PFSK-1 (cell line): Measurements from ENCODE around the gene PLEKHD1. TPM values are rescaled to one million over a fixed set of nuclear protein-coding genes. Genes with fewer than 3 reads are reported as not detected.

ENCODE experiments used
- FOXP2 ChIP-seq: optimal IDR thresholded peaks from 2 replicates; pipeline ENCODE3; 2011; ENCODE audit warnings: borderline replicate concordance, control low read depth, inconsistent platforms; ENCODE audit not compliant: insufficient read depth; ENCODE audit errors: extremely low read length, extremely low read depth
- POLR2AphosphoS5 ChIP-seq: IDR thresholded peaks from 2 replicates; pipeline ENCODE4 v1.6.1; 2012; ENCODE audit warnings: low read depth, mild to moderate bottlenecking, control low read depth, low read length, moderate library complexity
- SIN3A ChIP-seq: IDR thresholded peaks from 2 replicates; pipeline ENCODE4 v1.6.1; 2012; ENCODE audit warnings: mild to moderate bottlenecking, low read length, moderate library complexity, borderline replicate concordance; ENCODE audit not compliant: insufficient read depth
- TAF1 ChIP-seq: IDR thresholded peaks from 2 replicates; pipeline ENCODE4 v1.6.1; 2012; ENCODE audit warnings: low read length, control low read depth, borderline replicate concordance; ENCODE audit not compliant: insufficient read depth
- polyA plus RNA-seq: library from polyadenylated mRNA; unstranded; fragments of >200 nt; gene quantifications from one replicate; pipeline ENCODE4 v1.2.1, GENCODE V29; 2012; ENCODE audit warnings: low read depth, missing spikeins; ENCODE audit not compliant: insufficient read length
- TF ChIP-seq, protein P1 (sequence below), 2 experiments: IDR thresholded peaks; 2 replicates each; pipeline versions ENCODE4 v1.6.1 to v1.8.0; 2011 to 2012; ENCODE audit warnings: low read depth in 2 of 2, low read length in 2 of 2, control low read depth in 1 of 2, inconsistent platforms in 1 of 2, mild to moderate bottlenecking in 1 of 2, moderate library complexity in 1 of 2; ENCODE audit not compliant: insufficient read depth in 1 of 2

Gene PLEKHD1
- not detected for polyA plus RNA-seq

- TF ChIP-seq POLR2AphosphoS5, result no peak
These were observed at the start of gene PLEKHD1 for GRCh38 chr14:69484444-69485314. PLEKHD1 (plus strand) TSS chr14:69484728; CDS start chr14:69484966, 238 bp downstream.

DNA sequence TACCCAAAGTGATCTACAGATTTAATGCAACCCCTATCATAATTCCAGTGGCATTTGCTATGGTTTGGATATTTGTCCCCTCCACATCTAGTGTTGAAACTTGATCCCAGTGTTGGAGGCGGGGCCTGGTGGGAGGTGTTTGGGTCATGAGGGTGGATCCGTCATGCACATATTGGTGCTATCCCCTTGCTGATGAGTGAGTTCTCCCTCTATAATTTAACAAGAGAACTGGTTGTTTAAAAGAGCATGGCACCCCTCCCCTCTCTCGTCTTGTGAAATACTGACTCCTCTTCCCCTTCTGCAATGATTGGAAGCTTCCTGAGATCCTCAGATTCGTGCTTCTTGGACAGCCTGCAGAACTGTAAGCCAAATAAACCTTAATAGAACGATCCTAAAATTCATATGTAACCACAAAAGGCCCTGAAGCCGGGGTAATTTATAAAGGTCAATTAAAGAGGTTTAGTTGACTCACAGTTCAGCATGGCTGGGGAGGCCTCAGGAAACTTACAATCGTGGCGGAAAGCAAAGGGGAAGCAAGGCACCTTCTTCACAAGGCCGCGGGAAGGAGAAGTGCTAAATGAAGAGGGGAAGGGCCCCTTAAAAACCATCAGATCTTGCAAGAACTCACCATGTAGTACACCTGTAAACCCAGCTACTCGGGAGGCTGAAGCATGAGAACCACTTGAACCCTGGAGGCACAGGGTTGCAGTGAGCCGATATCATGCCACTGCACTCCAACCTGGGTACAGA lies 44.8 kb upstream of the PLEKHD1 start:
- TF ChIP-seq FOXP2, result no peak
- TF ChIP-seq POLR2AphosphoS5, result no peak
- TF ChIP-seq SIN3A, result no peak
- TF ChIP-seq, protein P1, sequence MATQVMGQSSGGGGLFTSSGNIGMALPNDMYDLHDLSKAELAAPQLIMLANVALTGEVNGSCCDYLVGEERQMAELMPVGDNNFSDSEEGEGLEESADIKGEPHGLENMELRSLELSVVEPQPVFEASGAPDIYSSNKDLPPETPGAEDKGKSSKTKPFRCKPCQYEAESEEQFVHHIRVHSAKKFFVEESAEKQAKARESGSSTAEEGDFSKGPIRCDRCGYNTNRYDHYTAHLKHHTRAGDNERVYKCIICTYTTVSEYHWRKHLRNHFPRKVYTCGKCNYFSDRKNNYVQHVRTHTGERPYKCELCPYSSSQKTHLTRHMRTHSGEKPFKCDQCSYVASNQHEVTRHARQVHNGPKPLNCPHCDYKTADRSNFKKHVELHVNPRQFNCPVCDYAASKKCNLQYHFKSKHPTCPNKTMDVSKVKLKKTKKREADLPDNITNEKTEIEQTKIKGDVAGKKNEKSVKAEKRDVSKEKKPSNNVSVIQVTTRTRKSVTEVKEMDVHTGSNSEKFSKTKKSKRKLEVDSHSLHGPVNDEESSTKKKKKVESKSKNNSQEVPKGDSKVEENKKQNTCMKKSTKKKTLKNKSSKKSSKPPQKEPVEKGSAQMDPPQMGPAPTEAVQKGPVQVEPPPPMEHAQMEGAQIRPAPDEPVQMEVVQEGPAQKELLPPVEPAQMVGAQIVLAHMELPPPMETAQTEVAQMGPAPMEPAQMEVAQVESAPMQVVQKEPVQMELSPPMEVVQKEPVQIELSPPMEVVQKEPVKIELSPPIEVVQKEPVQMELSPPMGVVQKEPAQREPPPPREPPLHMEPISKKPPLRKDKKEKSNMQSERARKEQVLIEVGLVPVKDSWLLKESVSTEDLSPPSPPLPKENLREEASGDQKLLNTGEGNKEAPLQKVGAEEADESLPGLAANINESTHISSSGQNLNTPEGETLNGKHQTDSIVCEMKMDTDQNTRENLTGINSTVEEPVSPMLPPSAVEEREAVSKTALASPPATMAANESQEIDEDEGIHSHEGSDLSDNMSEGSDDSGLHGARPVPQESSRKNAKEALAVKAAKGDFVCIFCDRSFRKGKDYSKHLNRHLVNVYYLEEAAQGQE (IDR thresholded peaks at IDR 0.05; ENCODE audit: insufficient read depth in 1 of 2, low read depth in 2 of 2, low read length in 2 of 2), result no peak
- TF ChIP-seq TAF1, result no peak

- TF ChIP-seq SIN3A (no peak), TAF1 (no peak), FOXP2 (no peak), POLR2AphosphoS5 (no peak)
- TF ChIP-seq, protein P1 (IDR thresholded peaks at IDR 0.05; ENCODE audit: insufficient read depth in 1 of 2, low read depth in 2 of 2, low read length in 2 of 2), result no peak
These were observed 42.6 kb upstream of the PLEKHD1 start for GRCh38 chr14:69441948-69442347.

DNA sequence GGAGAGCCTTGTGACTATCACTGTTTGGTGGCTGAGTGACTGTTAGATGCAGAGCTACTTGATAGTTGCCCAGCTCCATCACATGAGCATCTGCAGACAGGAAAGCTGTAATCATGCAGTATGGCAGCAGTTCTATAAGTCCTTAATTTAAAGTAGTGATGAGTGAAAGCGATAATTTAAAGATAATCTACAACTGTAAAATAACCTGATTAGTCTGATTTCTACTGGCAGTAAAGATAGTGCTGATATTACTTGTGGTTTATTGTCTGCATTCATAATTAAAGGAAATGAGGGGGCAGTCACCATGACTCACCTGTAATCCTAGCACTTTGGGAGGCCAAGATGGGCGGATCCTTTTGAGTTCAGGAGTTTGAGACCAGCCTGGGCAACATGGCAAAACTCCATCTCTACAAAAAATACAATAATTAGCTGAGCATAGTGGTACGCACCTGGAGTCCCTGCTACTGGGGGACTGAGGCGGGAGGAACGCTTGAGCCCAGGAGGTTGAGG lies 41.2 kb upstream of the PLEKHD1 start:
- TF ChIP-seq SIN3A (no peak), FOXP2 (no peak), TAF1 (no peak), POLR2AphosphoS5 (no peak)
- TF ChIP-seq, protein P1 (IDR thresholded peaks at IDR 0.05; ENCODE audit: insufficient read depth in 1 of 2, low read depth in 2 of 2, low read length in 2 of 2), result no peak

DNA sequence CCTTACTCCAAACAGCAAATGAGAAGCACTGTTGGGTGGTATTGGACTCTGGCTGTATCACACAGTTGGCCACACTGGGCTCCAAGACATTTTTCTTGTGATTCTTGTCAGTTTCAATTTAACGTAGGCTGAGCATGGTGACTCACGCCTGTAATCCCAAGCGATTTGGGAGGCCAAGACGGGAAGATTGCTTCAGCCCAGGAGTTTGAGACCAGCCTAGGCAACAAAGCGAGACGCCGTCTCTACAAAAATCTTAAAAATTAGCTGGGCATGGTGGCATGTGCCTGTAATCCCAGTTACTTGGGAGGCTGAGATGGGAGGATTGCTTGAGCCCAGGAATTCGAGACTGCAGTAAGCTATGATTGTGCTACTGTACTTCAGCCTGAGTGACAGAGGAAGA lies 35.3 kb upstream of the PLEKHD1 start:
- TF ChIP-seq, protein P1 (IDR thresholded peaks at IDR 0.05; ENCODE audit: insufficient read depth in 1 of 2, low read depth in 2 of 2, low read length in 2 of 2), result no peak
- TF ChIP-seq TAF1, result no peak
